NCI-H345 (cell line): Measurements from ENCODE around the gene SLC15A5.

Experiments
- DNase-seq: peaks from one replicate; lab custom pipeline; 2025; lab: John Stamatoyannopoulos, UW

Gene SLC15A5

GRCh38 chr12:16174282-16174681 lies 103.2 kb downstream of the SLC15A5 start:
- no peak for DNase-seq

GRCh38 chr12:16171348-16171747 lies 106.1 kb downstream of the SLC15A5 start:
- DNase-seq: no peak

GRCh38 chr12:16168078-16168477 lies 109.4 kb downstream of the SLC15A5 start:
- no peak for DNase-seq

- no peak for DNase-seq
Measured at GRCh38 chr12:16166563-16167470, 110.7 kb downstream of the SLC15A5 start.

- DNase-seq: peak; percentile 70
Measured at GRCh38 chr12:16165506-16165905, 112.0 kb downstream of the SLC15A5 start.

GRCh38 chr12:16163901-16164300 lies 113.6 kb downstream of the SLC15A5 start:
- no peak for DNase-seq

GRCh38 chr12:16163146-16163545 lies 114.3 kb downstream of the SLC15A5 start:
- DNase-seq: peak; percentile 33

GRCh38 chr12:16159571-16159970 lies 117.9 kb downstream of the SLC15A5 start:
- no peak for DNase-seq

GRCh38 chr12:16158050-16158449 lies 119.4 kb downstream of the SLC15A5 start:
- no peak for DNase-seq

- no peak for DNase-seq
Measured at GRCh38 chr12:16155938-16156337, 121.5 kb downstream of the SLC15A5 start.

GRCh38 chr12:16154990-16155389 lies 122.5 kb downstream of the SLC15A5 start:
- DNase-seq: no peak

- DNase-seq: no peak
Measured at GRCh38 chr12:16152885-16153673, 124.4 kb downstream of the SLC15A5 start.

GRCh38 chr12:16150276-16150675 lies 127.2 kb downstream of the SLC15A5 start:
- DNase-seq: no peak

- no peak for DNase-seq
Measured at GRCh38 chr12:16148938-16149337, 128.5 kb downstream of the SLC15A5 start.
